Small intestine (tissue), 7 donors: ENCODE measurements around the gene LSMEM2. TPM values are rescaled to one million over a fixed set of nuclear protein-coding genes. Genes with fewer than 3 reads are reported as not detected.
"Not testable (repeated sequence)": the region's sequence is repeated elsewhere in the genome, so short reads cannot be mapped to it uniquely, and the experiment has no call there.

Experiments
- DNase-seq, 2 donors: peaks; one replicate each; pipeline versions ENCODE4 v3.0.0 to v3.0.0-alpha.2; 2013
- FAIRE-seq: peaks from 2 replicates; lab custom pipeline; 2012; peaks lifted over from hg19 to GRCh38; lab: Jason Lieb, UNC
- H3K27ac ChIP-seq, 3 donors: one replicate each; pipeline ENCODE4 v1.5.1; 2013; ENCODE audit warnings: low read length in 2 of 3, mild to moderate bottlenecking in 2 of 3, control low read depth in 1 of 3, inconsistent platforms in 1 of 3, low read depth in 1 of 3, moderate library complexity in 1 of 3
- H3K27me3 ChIP-seq, 3 donors: one replicate each; pipeline ENCODE4 v1.6.1; 2013; ENCODE audit warnings: low read length in 3 of 3, inconsistent platforms in 1 of 3; ENCODE audit not compliant: control insufficient read depth in 3 of 3, insufficient read depth in 3 of 3
- H3K36me3 ChIP-seq, 3 donors: one replicate each; pipeline ENCODE4 v1.6.1; 2013; ENCODE audit warnings: low read length in 3 of 3, inconsistent platforms in 1 of 3, low read depth in 1 of 3, mild to moderate bottlenecking in 1 of 3, moderate library complexity in 1 of 3; ENCODE audit not compliant: control insufficient read depth in 3 of 3, insufficient read depth in 2 of 3
- H3K4me1 ChIP-seq, 3 donors: one replicate each; pipeline ENCODE4 v1.6.1; 2013; ENCODE audit warnings: low read length in 2 of 3, inconsistent platforms in 1 of 3, low read depth in 1 of 3, mild to moderate bottlenecking in 1 of 3, moderate library complexity in 1 of 3; ENCODE audit not compliant: control insufficient read depth in 3 of 3, insufficient read depth in 2 of 3
- H3K4me3 ChIP-seq, 3 donors: one replicate each; pipeline ENCODE4 v1.5.1; 2013; ENCODE audit warnings: low read length in 3 of 3, control low read depth in 1 of 3, inconsistent platforms in 1 of 3, low read depth in 1 of 3, mild to moderate bottlenecking in 1 of 3, moderate library complexity in 1 of 3
- H3K9me3 ChIP-seq, 2 donors: one replicate each; pipeline ENCODE4 v1.6.1; 2013; ENCODE audit warnings: low read depth in 1 of 2, low read length in 1 of 2; ENCODE audit not compliant: control insufficient read depth in 2 of 2, insufficient read depth in 1 of 2
- WGBS, 3 donors: extraction: QIAGEN DNeasy Blood & Tissue Kit; methylation state at CpG; one replicate each; pipeline ENCODE4 v1.1.7; 2013; 5-methylcytosine and 5-hydroxymethylcytosine counted together
- polyA plus RNA-seq, 4 donors: library from polyadenylated mRNA; stranded (reverse) in 3 of 4; unstranded in 1 of 4; fragments of 200-250 nt in 3 of 4; fragments of 120-200 nt in 1 of 4; gene quantifications; one replicate each; pipeline versions ENCODE4 v1.2.1 to v1.2.3, GENCODE V29; 2013
- donor health status: healthy with polysubstance abuse.
- donor health status: control.
- donor health status: control.
- donor health status: Bipolar disorder and iron deficiency.
- donor health status: healthy.

The LSMEM2 gene
- polyA plus RNA-seq, 4 donors: 0.21 to 0.54 (median 0.30) TPM; not detected in 1

- no peaks in the 10 kb centered on the region for H3K27me3 ChIP-seq
- peak overlapping the region in 2 of 3 donors; percentile 47 to 91 for H3K27ac ChIP-seq
- no peaks in the 10 kb centered on the region for H3K9me3 ChIP-seq
- peaks cover 0 to 77% (median 0%) of the 10 kb centered on the region in 3 donors for H3K36me3 ChIP-seq
- WGBS, 3 donors: 19 to 27% (median 19%) methylated on average over 3 of the region's 3 CpGs
- DNase-seq (no peak), FAIRE-seq (no peak)
- no peak overlapping the region for H3K4me3 ChIP-seq
- peaks cover 7 to 48% (median 30%) of the 10 kb centered on the region in 3 donors for H3K4me1 ChIP-seq
These were observed 36.5 kb upstream of the LSMEM2 start for GRCh38 chr3:50242381-50242770.

- H3K4me1 ChIP-seq: peaks cover 4 to 49% (median 30%) of the 10 kb centered on the region in 3 donors
- no peaks in the 10 kb centered on the region for H3K9me3 ChIP-seq
- H3K4me3 ChIP-seq: no peak overlapping the region
- FAIRE-seq (no peak), DNase-seq (no peak)
- peak overlapping the region; percentile 46 to 91 (median 47) for H3K27ac ChIP-seq
- no peaks in the 10 kb centered on the region for H3K27me3 ChIP-seq
- H3K36me3 ChIP-seq: peaks cover 0 to 83% (median 0%) of the 10 kb centered on the region in 3 donors
- 29 to 54% (median 39%) methylated on average over 14 of the region's 14 CpGs for WGBS, 3 donors
These were observed 35.9 kb upstream of the LSMEM2 start for GRCh38 chr3:50242851-50243542.

- no peaks in the 10 kb centered on the region for H3K27me3 ChIP-seq
- no peak for DNase-seq
- peaks cover 0 to 84% (median 0%) of the 10 kb centered on the region in 3 donors for H3K36me3 ChIP-seq
- peak overlapping the region; percentile 46 to 91 (median 46) for H3K27ac ChIP-seq
- WGBS, 3 donors: 83 to 96% (median 87%) methylated on average over 4 of the region's 4 CpGs
- peaks cover 2 to 49% (median 30%) of the 10 kb centered on the region in 3 donors for H3K4me1 ChIP-seq
- H3K4me3 ChIP-seq: no peak overlapping the region
- no peaks in the 10 kb centered on the region for H3K9me3 ChIP-seq
- FAIRE-seq: no peak
These were observed 35.4 kb upstream of the LSMEM2 start for GRCh38 chr3:50243543-50243895.

- H3K9me3 ChIP-seq, FAIRE-seq, H3K4me3 ChIP-seq, DNase-seq, H3K27me3 ChIP-seq: not testable (repeated sequence)
- H3K4me1 ChIP-seq: peaks cover 2 to 46% (median 27%) of the 10 kb centered on the region in 3 donors
- 78 to 95% (median 86%) methylated on average over 6 of the region's 6 CpGs for WGBS, 3 donors
- H3K36me3 ChIP-seq: peaks cover 0 to 84% (median 0%) of the 10 kb centered on the region in 3 donors
- peak overlapping the region in 1 of 3 donors; percentile 55 for H3K27ac ChIP-seq
These were observed 34.1 kb upstream of the LSMEM2 start for GRCh38 chr3:50244813-50245212.

- WGBS, 3 donors: 68 to 79% (median 76%) methylated on average over 16 of the region's 16 CpGs
- Histone ChIP-seq H3K4me3 (peak overlapping the region in 1 of 3 donors; percentile 68), H3K36me3 (peaks cover 0 to 84% (median 0%) of the 10 kb centered on the region in 3 donors), H3K4me1 (peaks cover 2 to 46% (median 27%) of the 10 kb centered on the region in 3 donors), H3K27me3 (no peaks in the 10 kb centered on the region), H3K9me3 (no peaks in the 10 kb centered on the region), H3K27ac (peak overlapping the region; percentile 55 to 80 (median 78))
- FAIRE-seq (no peak), DNase-seq (no peak)
These were observed 33.6 kb upstream of the LSMEM2 start for GRCh38 chr3:50245251-50245745.

- FAIRE-seq: no peak
- H3K27ac ChIP-seq: peak overlapping the region; percentile 55 to 80 (median 78)
- no peaks in the 10 kb centered on the region for H3K9me3 ChIP-seq
- WGBS, 3 donors: 0 to 3% (median 2%) methylated on average over 21 to 25 of the region's 25 CpGs
- H3K4me1 ChIP-seq: peaks cover 2 to 43% (median 27%) of the 10 kb centered on the region in 3 donors
- peaks cover 0 to 84% (median 0%) of the 10 kb centered on the region in 3 donors for H3K36me3 ChIP-seq
- peak overlapping the region in 2 of 3 donors; percentile 48 to 68 for H3K4me3 ChIP-seq
- peak; percentile 87 to 95 for DNase-seq
- H3K27me3 ChIP-seq: no peaks in the 10 kb centered on the region
These were observed 32.9 kb upstream of the LSMEM2 start for GRCh38 chr3:50245831-50246516.

- H3K27me3 ChIP-seq: no peaks in the 10 kb centered on the region
- DNase-seq (peak; percentile 56 to 60), FAIRE-seq (no peak)
- H3K4me1 ChIP-seq: peaks cover 3 to 38% (median 23%) of the 10 kb centered on the region in 3 donors
- WGBS, 3 donors: 24 to 35% (median 25%) methylated on average over 10 of the region's 10 CpGs
- H3K27ac ChIP-seq: peak overlapping the region; percentile 55 to 80 (median 78)
- peaks cover 0 to 84% (median 0%) of the 10 kb centered on the region in 3 donors for H3K36me3 ChIP-seq
- H3K4me3 ChIP-seq: peak overlapping the region in 1 of 3 donors; percentile 68
- no peaks in the 10 kb centered on the region for H3K9me3 ChIP-seq
These were observed 32.4 kb upstream of the LSMEM2 start for GRCh38 chr3:50246517-50246954.

GRCh38 chr3:50248387-50248786 lies 30.5 kb upstream of the LSMEM2 start:
- Histone ChIP-seq H3K4me1 (peaks cover 5 to 26% (median 8%) of the 10 kb centered on the region in 3 donors), H3K4me3 (no peak overlapping the region), H3K27me3 (no peaks in the 10 kb centered on the region), H3K27ac (peak overlapping the region; percentile 16 to 70 (median 25)), H3K9me3 (no peaks in the 10 kb centered on the region), H3K36me3 (peaks cover 0 to 85% (median 4%) of the 10 kb centered on the region in 3 donors)
- FAIRE-seq (no peak), DNase-seq (peak; percentile 39 to 85)
- 8 to 37% (median 16%) methylated on average over 3 of the region's 3 CpGs for WGBS, 3 donors
